GM19240 (cell line): Measurements from ENCODE around the gene SYNDIG1L.

Experiments used
- DNase-seq: peaks from one replicate; pipeline ENCODE4 v3.0.0; 2011; ENCODE audit warnings: low spot score; ENCODE audit not compliant: insufficient read length

Gene SYNDIG1L

GRCh38 chr14:74429991-74430390 is 4.0 kb upstream of the SYNDIG1L start:
- no peak for DNase-seq

- DNase-seq: no peak
Measured at GRCh38 chr14:74429221-74429691, 3.2 kb upstream of the SYNDIG1L start.

GRCh38 chr14:74427651-74428050 is 1.6 kb upstream of the SYNDIG1L start:
- no peak for DNase-seq

GRCh38 chr14:74425525-74426201 is 347 bp downstream of the SYNDIG1L start:
- no peak for DNase-seq

GRCh38 chr14:74424606-74425005 is 1.4 kb downstream of the SYNDIG1L start:
- no peak for DNase-seq

GRCh38 chr14:74423246-74423645 is 2.8 kb downstream of the SYNDIG1L start:
- no peak for DNase-seq

GRCh38 chr14:74421981-74422380 is 4.0 kb downstream of the SYNDIG1L start:
- DNase-seq: no peak

GRCh38 chr14:74419086-74419485 is 6.9 kb downstream of the SYNDIG1L start:
- DNase-seq: no peak

GRCh38 chr14:74418031-74418430 is 8.0 kb downstream of the SYNDIG1L start:
- no peak for DNase-seq

GRCh38 chr14:74417611-74418010 is 8.4 kb downstream of the SYNDIG1L start:
- DNase-seq: no peak

- DNase-seq: no peak
Measured at GRCh38 chr14:74417201-74417600, 8.8 kb downstream of the SYNDIG1L start.

GRCh38 chr14:74415115-74415437 is 10.9 kb downstream of the SYNDIG1L start:
- no peak for DNase-seq

- DNase-seq: no peak
Measured at GRCh38 chr14:74414403-74415114, 11.5 kb downstream of the SYNDIG1L start.

- no peak for DNase-seq
Measured at GRCh38 chr14:74413627-74414026, 12.4 kb downstream of the SYNDIG1L start.

GRCh38 chr14:74412753-74413152 is 13.3 kb downstream of the SYNDIG1L start:
- DNase-seq: no peak

- no peak for DNase-seq
Measured at GRCh38 chr14:74411671-74412070, 14.3 kb downstream of the SYNDIG1L start.

GRCh38 chr14:74409441-74409840 is 16.6 kb downstream of the SYNDIG1L start:
- no peak for DNase-seq

- DNase-seq: no peak
Measured at GRCh38 chr14:74408870-74409269, 17.1 kb downstream of the SYNDIG1L start.

GRCh38 chr14:74407801-74408154 is 18.2 kb downstream of the SYNDIG1L start:
- no peak for DNase-seq

GRCh38 chr14:74407021-74407800 is 18.8 kb downstream of the SYNDIG1L start:
- DNase-seq: no peak

GRCh38 chr14:74405663-74406062 is 20.3 kb downstream of the SYNDIG1L start:
- no peak for DNase-seq

- DNase-seq: no peak
Measured at GRCh38 chr14:74404435-74404834, 21.6 kb downstream of the SYNDIG1L start.
